HepG2 (cell line): ENCODE measurements around the gene CBX5. TPM values are rescaled to one million over a fixed set of nuclear protein-coding genes. Genes with fewer than 3 reads are reported as not detected.
A peak's percentile ranks its signal among the peaks of the same experiment; 100 is the strongest.

ENCODE experiments used
- BHLHE40 ChIP-seq: IDR thresholded peaks from 2 replicates; pipeline ENCODE4 v1.6.1; 2011; ENCODE audit warnings: low read length, improper control_type of control experiment
- BORCS8-MEF2B ChIP-seq: sonication (generic); formaldehyde crosslinking; IDR thresholded peaks from 2 replicates; pipeline ENCODE4 v1.8.0; 2022; ENCODE audit warnings: mild to moderate bottlenecking, missing genetic modification reagents
- GPN1 ChIP-seq: sonication (generic); formaldehyde crosslinking; IDR thresholded peaks from 2 replicates; pipeline ENCODE4 v1.5.1; 2020; ENCODE audit warnings: missing genetic modification reagents, borderline replicate concordance
- KLF16 ChIP-seq, 2 experiments: sonication (generic) in 1 of 2; formaldehyde crosslinking in 1 of 2; IDR thresholded peaks; 2 replicates each; pipeline versions ENCODE4 v1.6.1 to v1.8.0; 2016 to 2023; ENCODE audit warnings: missing genetic modification reagents in 2 of 2, missing compliant biosample characterization in 1 of 2
- STAG1 ChIP-seq: sonication (generic); formaldehyde crosslinking; IDR thresholded peaks from 2 replicates; pipeline ENCODE4 v1.4.0; 2020; ENCODE audit warnings: missing genetic modification reagents
- polyA plus RNA-seq, 8 experiments: library from polyadenylated mRNA; depleted of rRNA in 3 of 8; stranded (reverse) in 7 of 8; unstranded in 1 of 8; fragments of >200 nt; fragmentation: Illumina TruSeq in 4 of 8; extraction: Trizol in 4 of 8; gene quantifications; 2 replicates each; pipeline versions ENCODE4 v1.2.1 to v1.2.3, GENCODE V29; 2011 to 2016; ENCODE audit warnings: low read depth in 4 of 8, missing spikeins in 1 of 8, mixed read lengths in 1 of 8; ENCODE audit not compliant: insufficient read depth in 1 of 8
- total RNA-seq, 5 experiments: library from RNA; depleted of rRNA; stranded (reverse); fragments of >200 nt; fragmentation: Illumina TruSeq; extraction: Trizol; gene quantifications; 2 replicates each; pipeline ENCODE4 v1.2.3, GENCODE V29; 2016; ENCODE audit warnings: low read depth in 1 of 5
- TF ChIP-seq, protein P1 (sequence below): sonication (generic); formaldehyde crosslinking; IDR thresholded peaks from 2 replicates; pipeline ENCODE4 v1.5.0; 2020; ENCODE audit warnings: mild to moderate bottlenecking, missing genetic modification reagents, moderate library complexity
- TF ChIP-seq, protein P2 (sequence below), 2 experiments: sonication (generic) in 1 of 2; formaldehyde crosslinking in 1 of 2; IDR thresholded peaks; 2 replicates each; pipeline versions ENCODE4 v1.4.0 to v1.6.1; 2018 to 2020; ENCODE audit warnings: missing genetic modification reagents in 2 of 2, borderline replicate concordance in 1 of 2, low read depth in 1 of 2, mild to moderate bottlenecking in 1 of 2, missing biosample characterization in 1 of 2

CBX5 gene
- total and polyA plus RNA-seq, 2 of the 13 experiments (the other 11 are each of a cell fraction or from before 2014, with no cell fraction given): 16.0 to 22.2 TPM

DNA sequence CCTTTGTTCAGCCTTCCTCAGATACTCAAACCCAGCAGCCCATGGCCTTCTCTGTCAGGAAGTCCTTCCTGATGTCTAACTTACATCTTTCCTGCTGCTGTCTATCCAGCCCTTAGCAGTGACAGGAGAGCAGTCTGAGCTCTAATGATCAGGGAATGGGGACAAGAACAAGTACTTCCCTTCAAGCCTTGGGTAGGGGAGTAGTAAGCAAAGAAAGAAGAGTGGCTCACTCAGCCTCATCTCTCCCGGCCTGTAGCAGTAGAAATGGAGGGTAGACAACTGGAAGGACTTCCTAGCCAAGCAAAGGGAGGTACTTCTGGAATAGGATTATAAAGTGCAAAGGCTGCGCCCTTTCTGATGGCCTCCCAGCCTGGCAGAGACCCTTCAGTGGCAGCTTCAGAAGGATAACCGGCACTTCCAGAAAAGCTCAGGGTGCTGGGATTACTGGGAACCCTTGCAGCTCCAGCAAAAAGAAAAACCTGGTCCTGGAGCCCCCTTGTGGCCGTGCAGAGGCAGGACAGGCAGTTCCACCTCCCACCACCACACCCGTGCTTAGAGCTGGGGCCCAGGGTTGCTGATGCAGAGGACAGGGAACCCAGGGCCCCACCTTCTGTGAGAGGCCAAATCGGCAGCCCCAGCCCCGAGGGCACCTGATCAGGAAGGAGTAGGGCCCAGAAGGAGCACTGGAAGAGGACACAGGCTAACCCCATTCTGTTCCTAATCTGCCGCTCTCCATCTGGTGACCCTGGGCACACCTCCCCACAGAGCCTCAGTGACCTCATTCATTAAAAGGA is 78.7 kb downstream of the CBX5 start (continued):
- TF ChIP-seq GPN1 (CRISPR knock-in tag): no peak
- 0 out of 2 replicates have a peak, but pooled peaks have one; percentile 15 for TF ChIP-seq BHLHE40
- TF ChIP-seq, protein P1, sequence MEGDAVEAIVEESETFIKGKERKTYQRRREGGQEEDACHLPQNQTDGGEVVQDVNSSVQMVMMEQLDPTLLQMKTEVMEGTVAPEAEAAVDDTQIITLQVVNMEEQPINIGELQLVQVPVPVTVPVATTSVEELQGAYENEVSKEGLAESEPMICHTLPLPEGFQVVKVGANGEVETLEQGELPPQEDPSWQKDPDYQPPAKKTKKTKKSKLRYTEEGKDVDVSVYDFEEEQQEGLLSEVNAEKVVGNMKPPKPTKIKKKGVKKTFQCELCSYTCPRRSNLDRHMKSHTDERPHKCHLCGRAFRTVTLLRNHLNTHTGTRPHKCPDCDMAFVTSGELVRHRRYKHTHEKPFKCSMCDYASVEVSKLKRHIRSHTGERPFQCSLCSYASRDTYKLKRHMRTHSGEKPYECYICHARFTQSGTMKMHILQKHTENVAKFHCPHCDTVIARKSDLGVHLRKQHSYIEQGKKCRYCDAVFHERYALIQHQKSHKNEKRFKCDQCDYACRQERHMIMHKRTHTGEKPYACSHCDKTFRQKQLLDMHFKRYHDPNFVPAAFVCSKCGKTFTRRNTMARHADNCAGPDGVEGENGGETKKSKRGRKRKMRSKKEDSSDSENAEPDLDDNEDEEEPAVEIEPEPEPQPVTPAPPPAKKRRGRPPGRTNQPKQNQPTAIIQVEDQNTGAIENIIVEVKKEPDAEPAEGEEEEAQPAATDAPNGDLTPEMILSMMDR (CRISPR knock-in tag): peak; percentile 85
- TF ChIP-seq, protein P2, sequence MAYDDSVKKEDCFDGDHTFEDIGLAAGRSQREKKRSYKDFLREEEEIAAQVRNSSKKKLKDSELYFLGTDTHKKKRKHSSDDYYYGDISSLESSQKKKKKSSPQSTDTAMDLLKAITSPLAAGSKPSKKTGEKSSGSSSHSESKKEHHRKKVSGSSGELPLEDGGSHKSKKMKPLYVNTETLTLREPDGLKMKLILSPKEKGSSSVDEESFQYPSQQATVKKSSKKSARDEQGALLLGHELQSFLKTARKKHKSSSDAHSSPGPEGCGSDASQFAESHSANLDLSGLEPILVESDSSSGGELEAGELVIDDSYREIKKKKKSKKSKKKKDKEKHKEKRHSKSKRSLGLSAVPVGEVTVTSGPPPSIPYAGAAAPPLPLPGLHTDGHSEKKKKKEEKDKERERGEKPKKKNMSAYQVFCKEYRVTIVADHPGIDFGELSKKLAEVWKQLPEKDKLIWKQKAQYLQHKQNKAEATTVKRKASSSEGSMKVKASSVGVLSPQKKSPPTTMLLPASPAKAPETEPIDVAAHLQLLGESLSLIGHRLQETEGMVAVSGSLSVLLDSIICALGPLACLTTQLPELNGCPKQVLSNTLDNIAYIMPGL (CRISPR knock-in tag; IDR thresholded peaks at IDR 0.05; ENCODE audit: borderline replicate concordance in 1 of 2, low read depth in 1 of 2): peak in 1 of 2 experiments; percentile 32; a peak in 1 of 4 replicates
- 0 out of 4 replicates have a peak, but pooled peaks of 1 of the 2 experiments have one; percentile 21 for TF ChIP-seq KLF16 (CRISPR knock-in tag; IDR thresholded peaks at IDR 0.05)
- peak; percentile 67 for TF ChIP-seq STAG1 (CRISPR knock-in tag)
- TF ChIP-seq BORCS8-MEF2B (CRISPR knock-in tag): 0 out of 2 replicates have a peak, but pooled peaks have one; percentile 30
